ENCODE data around the gene CPSF2.
A peak's percentile ranks its signal among the peaks of the same experiment; 100 is the strongest.
"Not testable (repeated sequence)": the region's sequence is repeated elsewhere in the genome, so short reads cannot be mapped to it uniquely, and the experiment has no call there.

Gene CPSF2

GRCh38 chr14:92161521-92161920, 39.8 kb downstream of the CPSF2 start:
- H4K8ac ChIP-seq (ENCODE audit: low read depth, low read length), result no peak overlapping the region
- no peaks in the 10 kb centered on the region for H3K4me1 ChIP-seq (ENCODE audit: control insufficient read depth, low read depth, low read length)
- H3K79me2 ChIP-seq (ENCODE audit: control insufficient read depth, insufficient read depth, low read length), result no peaks in the 10 kb centered on the region
- H3K27ac ChIP-seq (ENCODE audit: low read depth, low read length), result no peak overlapping the region
- no peak overlapping the region for H3K4ac ChIP-seq (ENCODE audit: low read depth, low read length)
- no peak overlapping the region for H3K56ac ChIP-seq (ENCODE audit: low read length)
- H3K18ac ChIP-seq (ENCODE audit: low read length), result no peak overlapping the region
- no peak overlapping the region for H3K23ac ChIP-seq (ENCODE audit: low read length)
- peaks cover 5% of the 10 kb centered on the region for H3K36me3 ChIP-seq (ENCODE audit: control insufficient read depth, insufficient read depth, low read length)
- H3K4me3 ChIP-seq (ENCODE audit: low read length), result no peak overlapping the region
- DNase-seq, result no peak
- H2BK15ac ChIP-seq (replicated peaks; ENCODE audit: low read depth), result no peak overlapping the region
- H2BK5ac ChIP-seq (ENCODE audit: low read length), result no peak overlapping the region
- no peak overlapping the region for H3K9ac ChIP-seq (ENCODE audit: low read length)
- no peak overlapping the region for H4K5ac ChIP-seq (ENCODE audit: low read length)
- no peaks in the 10 kb centered on the region for H3K27me3 ChIP-seq (ENCODE audit: insufficient read depth, low read length, poor library complexity)
- H3K79me1 ChIP-seq (ENCODE audit: low read length), result no peaks in the 10 kb centered on the region
- no peak overlapping the region for H2BK120ac ChIP-seq (ENCODE audit: low read depth, low read length)
- no CpG with 5 or more reads among the region's 3 CpGs for WGBS (ENCODE audit: extremely low coverage, insufficient coverage, low lambda C conversion rate)
- H3K4me2 ChIP-seq (ENCODE audit: low read length), result no peak overlapping the region
- no peak overlapping the region for H2AK5ac ChIP-seq (ENCODE audit: low read length)

GRCh38 chr14:92164958-92165357, 43.2 kb downstream of the CPSF2 start:
- peaks cover 3% of the 10 kb centered on the region for H3K36me3 ChIP-seq (ENCODE audit: control insufficient read depth, insufficient read depth, low read length)
- no peak overlapping the region for H2BK5ac ChIP-seq (ENCODE audit: low read length)
- no peak overlapping the region for H3K23ac ChIP-seq (ENCODE audit: low read length)
- H3K18ac ChIP-seq (ENCODE audit: low read length), result no peak overlapping the region
- no peak overlapping the region for H4K8ac ChIP-seq (ENCODE audit: low read depth, low read length)
- H3K27ac ChIP-seq (ENCODE audit: low read depth, low read length), result no peak overlapping the region
- no peak overlapping the region for H4K5ac ChIP-seq (ENCODE audit: low read length)
- no peak overlapping the region for H3K4ac ChIP-seq (ENCODE audit: low read depth, low read length)
- H3K4me3 ChIP-seq (ENCODE audit: low read length), result no peak overlapping the region
- H3K9ac ChIP-seq (ENCODE audit: low read length), result no peak overlapping the region
- no peak overlapping the region for H2BK120ac ChIP-seq (ENCODE audit: low read depth, low read length)
- no peak overlapping the region for H3K4me2 ChIP-seq (ENCODE audit: low read length)
- no CpG with 5 or more reads among the region's 2 CpGs for WGBS (ENCODE audit: extremely low coverage, insufficient coverage, low lambda C conversion rate)
- H3K4me1 ChIP-seq (ENCODE audit: control insufficient read depth, low read depth, low read length), result no peaks in the 10 kb centered on the region
- no peaks in the 10 kb centered on the region for H3K27me3 ChIP-seq (ENCODE audit: insufficient read depth, low read length, poor library complexity)
- no peak overlapping the region for H3K56ac ChIP-seq (ENCODE audit: low read length)
- no peak overlapping the region for H2BK15ac ChIP-seq (replicated peaks; ENCODE audit: low read depth)
- H2AK5ac ChIP-seq (ENCODE audit: low read length), result no peak overlapping the region
- H3K79me2 ChIP-seq (ENCODE audit: control insufficient read depth, insufficient read depth, low read length), result no peaks in the 10 kb centered on the region
- no peak for DNase-seq
- no peaks in the 10 kb centered on the region for H3K79me1 ChIP-seq (ENCODE audit: low read length)

- H3K79me2 ChIP-seq (ENCODE audit: control insufficient read depth, insufficient read depth, low read length), result no peaks in the 10 kb centered on the region
- H3K4me1 ChIP-seq (ENCODE audit: control insufficient read depth, low read depth, low read length), result no peaks in the 10 kb centered on the region
- H3K4ac ChIP-seq (ENCODE audit: low read depth, low read length), result no peak overlapping the region
- no peak overlapping the region for H3K18ac ChIP-seq (ENCODE audit: low read length)
- no peaks in the 10 kb centered on the region for H3K79me1 ChIP-seq (ENCODE audit: low read length)
- no peak overlapping the region for H3K4me2 ChIP-seq (ENCODE audit: low read length)
- no peak overlapping the region for H2BK5ac ChIP-seq (ENCODE audit: low read length)
- H3K27me3 ChIP-seq (ENCODE audit: insufficient read depth, low read length, poor library complexity), result no peaks in the 10 kb centered on the region
- H2AK5ac ChIP-seq (ENCODE audit: low read length), result no peak overlapping the region
- no peak overlapping the region for H4K8ac ChIP-seq (ENCODE audit: low read depth, low read length)
- H2BK120ac ChIP-seq (ENCODE audit: low read depth, low read length), result no peak overlapping the region
- H3K27ac ChIP-seq (ENCODE audit: low read depth, low read length), result no peak overlapping the region
- no peak overlapping the region for H3K23ac ChIP-seq (ENCODE audit: low read length)
- H3K4me3 ChIP-seq (ENCODE audit: low read length), result no peak overlapping the region
- H4K5ac ChIP-seq (ENCODE audit: low read length), result no peak overlapping the region
- H3K36me3 ChIP-seq (ENCODE audit: control insufficient read depth, insufficient read depth, low read length), result no peaks in the 10 kb centered on the region
- H2BK15ac ChIP-seq (replicated peaks; ENCODE audit: low read depth), result no peak overlapping the region
- H3K56ac ChIP-seq (ENCODE audit: low read length), result no peak overlapping the region
- WGBS (ENCODE audit: extremely low coverage, insufficient coverage, low lambda C conversion rate), result no CpG with 5 or more reads among the region's 2 CpGs
- DNase-seq, result peak; percentile 37
- no peak overlapping the region for H3K9ac ChIP-seq (ENCODE audit: low read length)
Observed at GRCh38 chr14:92173668-92174067, 51.9 kb downstream of the CPSF2 start.

GRCh38 chr14:92175811-92176210, 54.0 kb downstream of the CPSF2 start:
- Histone ChIP-seq H3K4me1 (ENCODE audit: control insufficient read depth, low read depth, low read length) (no peaks in the 10 kb centered on the region), H3K27ac (ENCODE audit: low read depth, low read length) (no peak overlapping the region), H4K5ac (ENCODE audit: low read length) (no peak overlapping the region), H3K36me3 (ENCODE audit: control insufficient read depth, insufficient read depth, low read length) (no peaks in the 10 kb centered on the region), H4K8ac (ENCODE audit: low read depth, low read length) (no peak overlapping the region), H3K4me2 (ENCODE audit: low read length) (no peak overlapping the region), H2BK5ac (ENCODE audit: low read length) (no peak overlapping the region), H3K18ac (ENCODE audit: low read length) (no peak overlapping the region), H2AK5ac (ENCODE audit: low read length) (no peak overlapping the region), H3K23ac (ENCODE audit: low read length) (no peak overlapping the region), H2BK120ac (ENCODE audit: low read depth, low read length) (no peak overlapping the region), H3K27me3 (ENCODE audit: insufficient read depth, low read length, poor library complexity) (no peaks in the 10 kb centered on the region), H2BK15ac (replicated peaks; ENCODE audit: low read depth) (no peak overlapping the region), H3K4me3 (ENCODE audit: low read length) (no peak overlapping the region), H3K79me2 (ENCODE audit: control insufficient read depth, insufficient read depth, low read length) (no peaks in the 10 kb centered on the region), H3K9ac (ENCODE audit: low read length) (no peak overlapping the region), H3K4ac (ENCODE audit: low read depth, low read length) (no peak overlapping the region), H3K79me1 (ENCODE audit: low read length) (no peaks in the 10 kb centered on the region), H3K56ac (ENCODE audit: low read length) (no peak overlapping the region)
- no peak for DNase-seq
- WGBS (ENCODE audit: extremely low coverage, insufficient coverage, low lambda C conversion rate), result no CpG with 5 or more reads among the region's 2 CpGs

- Histone ChIP-seq H3K27me3 (ENCODE audit: insufficient read depth, low read length, poor library complexity) (no peaks in the 10 kb centered on the region), H3K23ac (ENCODE audit: low read length) (no peak overlapping the region), H3K18ac (ENCODE audit: low read length) (no peak overlapping the region), H2BK120ac (ENCODE audit: low read depth, low read length) (no peak overlapping the region), H2AK5ac (ENCODE audit: low read length) (no peak overlapping the region), H3K27ac (ENCODE audit: low read depth, low read length) (no peak overlapping the region), H3K79me2 (ENCODE audit: control insufficient read depth, insufficient read depth, low read length) (no peaks in the 10 kb centered on the region), H3K4me3 (ENCODE audit: low read length) (no peak overlapping the region), H3K36me3 (ENCODE audit: control insufficient read depth, insufficient read depth, low read length) (no peaks in the 10 kb centered on the region), H2BK15ac (replicated peaks; ENCODE audit: low read depth) (no peak overlapping the region), H3K4me1 (ENCODE audit: control insufficient read depth, low read depth, low read length) (no peaks in the 10 kb centered on the region), H4K8ac (ENCODE audit: low read depth, low read length) (no peak overlapping the region), H3K79me1 (ENCODE audit: low read length) (no peaks in the 10 kb centered on the region), H3K4me2 (ENCODE audit: low read length) (no peak overlapping the region), H3K56ac (ENCODE audit: low read length) (no peak overlapping the region), H3K9ac (ENCODE audit: low read length) (no peak overlapping the region), H4K5ac (ENCODE audit: low read length) (no peak overlapping the region), H3K4ac (ENCODE audit: low read depth, low read length) (no peak overlapping the region), H2BK5ac (ENCODE audit: low read length) (no peak overlapping the region)
- DNase-seq, result no peak
- no CpG with 5 or more reads among the region's 2 CpGs for WGBS (ENCODE audit: extremely low coverage, insufficient coverage, low lambda C conversion rate)
Observed at GRCh38 chr14:92176476-92176875, 54.7 kb downstream of the CPSF2 start.

GRCh38 chr14:92179178-92179577, 57.4 kb downstream of the CPSF2 start:
- H2BK5ac ChIP-seq (ENCODE audit: low read length); H2BK120ac ChIP-seq (ENCODE audit: low read depth, low read length); H3K4ac ChIP-seq (ENCODE audit: low read depth, low read length); H3K23ac ChIP-seq (ENCODE audit: low read length); H3K79me2 ChIP-seq (ENCODE audit: control insufficient read depth, insufficient read depth, low read length); H4K8ac ChIP-seq (ENCODE audit: low read depth, low read length); H3K9ac ChIP-seq (ENCODE audit: low read length); H3K56ac ChIP-seq (ENCODE audit: low read length); H3K36me3 ChIP-seq (ENCODE audit: control insufficient read depth, insufficient read depth, low read length); H3K27ac ChIP-seq (ENCODE audit: low read depth, low read length); H3K4me3 ChIP-seq (ENCODE audit: low read length); H3K4me1 ChIP-seq (ENCODE audit: control insufficient read depth, low read depth, low read length); H3K18ac ChIP-seq (ENCODE audit: low read length); DNase-seq; H2AK5ac ChIP-seq (ENCODE audit: low read length); H2BK15ac ChIP-seq (replicated peaks; ENCODE audit: low read depth); H4K5ac ChIP-seq (ENCODE audit: low read length); H3K4me2 ChIP-seq (ENCODE audit: low read length); H3K79me1 ChIP-seq (ENCODE audit: low read length); H3K27me3 ChIP-seq (ENCODE audit: insufficient read depth, low read length, poor library complexity): not testable (repeated sequence)

All from mesendoderm (in vitro differentiated cells).